Body of pancreas (tissue), 4 donors: ENCODE measurements around the gene PLA2G15. TPM values are rescaled to one million over a fixed set of nuclear protein-coding genes. Genes with fewer than 3 reads are reported as not detected.

Experiments
- ATAC-seq: fragments of 150-250 bp; one replicate; pipeline ENCODE4 v1.9.1; 2016
- DNase-seq, 4 donors: peaks; one replicate each; pipeline ENCODE4 v3.0.0-alpha.2; 2019
- H3K27ac ChIP-seq, 4 donors: fragments of 200-600 bp; sonication (generic); 1 replicate in 3 of 4; 2 replicates in 1 of 4; pipeline versions ENCODE4 v1.5.1 to v1.6.1; 2016 to 2019; ENCODE audit warnings: mild to moderate bottlenecking in 1 of 4, mixed read lengths in 1 of 4, moderate library complexity in 1 of 4
- H3K27me3 ChIP-seq, 2 donors: fragments of 200-600 bp; sonication (generic); one replicate each; pipeline ENCODE4 v1.6.0; 2016; ENCODE audit warnings: mild to moderate bottlenecking in 1 of 2
- H3K36me3 ChIP-seq, 2 donors: fragments of 200-600 bp; sonication (generic); replicated peaks in 1 of 2; 2 replicates each; pipeline ENCODE4 v1.5.1; 2016; ENCODE audit warnings: low read depth in 2 of 2; ENCODE audit not compliant: insufficient read depth in 1 of 2
- H3K4me1 ChIP-seq: fragments of 200-600 bp; sonication (generic); one replicate; pipeline ENCODE4 v1.6.0; 2016
- H3K4me3 ChIP-seq, 2 donors: fragments of 200-600 bp; sonication (generic); 1 replicate in 1 of 2; 2 replicates in 1 of 2; pipeline ENCODE4 v1.5.1; 2016 to 2019
- H3K9me3 ChIP-seq, 3 donors: fragments of 200-600 bp; sonication (generic); 1 replicate in 2 of 3; 2 replicates in 1 of 3; pipeline ENCODE4 v1.5.1; 2016
- POLR2A ChIP-seq, 3 donors: fragments of 450-650 bp; IDR thresholded peaks; one replicate each; pipeline ENCODE4 v1.6.1; 2016; ENCODE audit warnings: antibody characterized with exemption in 3 of 3, mild to moderate bottlenecking in 2 of 3
- WGBS, 2 donors: methylation state at CpG; one replicate each; pipeline ENCODE4 v1.1.5; 2017; 5-methylcytosine and 5-hydroxymethylcytosine counted together
- intact Hi-C: fragments of 100-400 bp; cut with DNase I; formaldehyde crosslinking; loops from one replicate; pipeline ENCODE4 v1.15.1; 2023
- total RNA-seq, 2 donors: library from RNA; depleted of rRNA; stranded (reverse); fragments of >200 nt; gene quantifications; one replicate each; pipeline ENCODE4 v1.1.0, GENCODE V29; 2016
- TF ChIP-seq, protein P1 (sequence below), 7 experiments: fragments of 450-650 bp in 4 of 7; fragments of 200-600 bp in 3 of 7; sonication (generic) in 3 of 7; IDR thresholded peaks; one replicate each; pipeline ENCODE4 v1.5.1; 2016 to 2019; ENCODE audit warnings: antibody characterized with exemption in 7 of 7

Gene PLA2G15
- total RNA-seq, 2 donors from 2014 or later = 8.2 to 9.6 TPM

DNA sequence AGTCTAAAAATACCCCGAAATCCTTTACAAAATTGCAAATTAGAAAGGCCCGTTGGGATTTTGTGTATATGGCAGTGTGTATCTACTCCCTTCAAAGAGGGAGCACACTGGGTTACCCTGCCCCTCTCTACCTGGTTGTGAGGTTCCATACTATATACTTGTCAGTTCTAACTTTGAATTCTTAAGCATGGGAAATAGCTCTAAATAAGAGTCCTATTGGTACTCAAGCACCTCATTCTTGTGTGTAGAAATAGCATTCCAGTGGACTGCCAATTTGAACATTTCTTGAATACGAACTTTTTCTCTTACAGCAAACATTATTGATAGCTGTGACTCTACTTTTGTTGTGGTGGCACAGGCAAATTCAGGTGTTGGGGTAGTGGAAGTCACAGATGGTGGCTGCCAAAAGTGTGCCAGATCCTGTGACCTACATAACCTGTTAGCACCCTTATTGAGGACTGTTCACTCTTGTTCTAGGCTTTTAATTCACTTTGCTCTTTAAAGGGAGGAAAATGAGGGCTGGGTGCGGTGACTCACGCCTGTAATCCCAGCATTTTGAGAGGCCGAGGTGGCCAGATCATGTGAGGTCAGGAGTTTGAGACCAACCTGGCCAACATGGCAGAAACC, 25.3 kb upstream of the PLA2G15 start:
- WGBS, 2 donors = 88 to 90% methylated on average over 6 of the region's 6 CpGs
- DNase-seq (no peak), ATAC-seq (no peak)
- H3K36me3 ChIP-seq = no peaks in the 10 kb centered on the region
- TF ChIP-seq POLR2A (IDR thresholded peaks at IDR 0.05) = no peak
- TF ChIP-seq, protein P1, sequence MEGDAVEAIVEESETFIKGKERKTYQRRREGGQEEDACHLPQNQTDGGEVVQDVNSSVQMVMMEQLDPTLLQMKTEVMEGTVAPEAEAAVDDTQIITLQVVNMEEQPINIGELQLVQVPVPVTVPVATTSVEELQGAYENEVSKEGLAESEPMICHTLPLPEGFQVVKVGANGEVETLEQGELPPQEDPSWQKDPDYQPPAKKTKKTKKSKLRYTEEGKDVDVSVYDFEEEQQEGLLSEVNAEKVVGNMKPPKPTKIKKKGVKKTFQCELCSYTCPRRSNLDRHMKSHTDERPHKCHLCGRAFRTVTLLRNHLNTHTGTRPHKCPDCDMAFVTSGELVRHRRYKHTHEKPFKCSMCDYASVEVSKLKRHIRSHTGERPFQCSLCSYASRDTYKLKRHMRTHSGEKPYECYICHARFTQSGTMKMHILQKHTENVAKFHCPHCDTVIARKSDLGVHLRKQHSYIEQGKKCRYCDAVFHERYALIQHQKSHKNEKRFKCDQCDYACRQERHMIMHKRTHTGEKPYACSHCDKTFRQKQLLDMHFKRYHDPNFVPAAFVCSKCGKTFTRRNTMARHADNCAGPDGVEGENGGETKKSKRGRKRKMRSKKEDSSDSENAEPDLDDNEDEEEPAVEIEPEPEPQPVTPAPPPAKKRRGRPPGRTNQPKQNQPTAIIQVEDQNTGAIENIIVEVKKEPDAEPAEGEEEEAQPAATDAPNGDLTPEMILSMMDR (IDR thresholded peaks at IDR 0.05) = no peak
- no peaks in the 10 kb centered on the region for H3K27me3 ChIP-seq
- intact Hi-C loops = loop anchor here (10.0 kb wide), 1 partner anchor 135 kb away; the partner anchor contains the start of gene NFATC3
- H3K4me3 ChIP-seq = no peak overlapping the region
- no peak overlapping the region for H3K27ac ChIP-seq
- peaks cover 27% of the 10 kb centered on the region for H3K4me1 ChIP-seq
- no peaks in the 10 kb centered on the region for H3K9me3 ChIP-seq

DNA sequence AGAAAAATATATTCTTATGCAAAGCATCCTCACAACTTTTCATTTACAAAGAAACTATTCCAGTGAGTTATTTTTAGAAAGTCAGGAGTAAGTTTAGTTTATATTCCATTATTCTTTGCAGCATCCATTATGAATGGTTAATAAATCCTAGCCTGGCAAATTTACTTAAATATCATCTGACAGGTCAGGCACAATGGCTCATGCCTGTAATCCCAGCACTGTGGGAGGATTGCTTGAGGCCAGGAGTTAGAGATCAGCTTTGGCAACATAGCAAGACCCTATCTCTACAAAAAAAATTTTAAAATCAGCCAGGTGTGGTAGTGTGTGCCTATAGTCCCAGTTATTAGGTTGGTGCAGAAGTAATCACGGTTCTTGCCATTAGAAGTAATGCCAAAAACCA, 22.1 kb upstream of the PLA2G15 start:
- H3K4me3 ChIP-seq = no peak overlapping the region
- H3K27ac ChIP-seq = no peak overlapping the region
- H3K36me3 ChIP-seq = no peaks in the 10 kb centered on the region
- H3K4me1 ChIP-seq = peaks cover 19% of the 10 kb centered on the region
- WGBS, 2 donors = 46 to 57% methylated on average over 1 of the region's 1 CpG
- intact Hi-C loops = loop anchor here (10.0 kb wide), 1 partner anchor 138 kb away; the partner anchor contains the start of gene NFATC3
- no peaks in the 10 kb centered on the region for H3K27me3 ChIP-seq
- no peak for TF ChIP-seq POLR2A (IDR thresholded peaks at IDR 0.05)
- TF ChIP-seq, protein P1 (IDR thresholded peaks at IDR 0.05) = no peak
- no peaks in the 10 kb centered on the region for H3K9me3 ChIP-seq
- ATAC-seq (no peak), DNase-seq (no peak)

DNA sequence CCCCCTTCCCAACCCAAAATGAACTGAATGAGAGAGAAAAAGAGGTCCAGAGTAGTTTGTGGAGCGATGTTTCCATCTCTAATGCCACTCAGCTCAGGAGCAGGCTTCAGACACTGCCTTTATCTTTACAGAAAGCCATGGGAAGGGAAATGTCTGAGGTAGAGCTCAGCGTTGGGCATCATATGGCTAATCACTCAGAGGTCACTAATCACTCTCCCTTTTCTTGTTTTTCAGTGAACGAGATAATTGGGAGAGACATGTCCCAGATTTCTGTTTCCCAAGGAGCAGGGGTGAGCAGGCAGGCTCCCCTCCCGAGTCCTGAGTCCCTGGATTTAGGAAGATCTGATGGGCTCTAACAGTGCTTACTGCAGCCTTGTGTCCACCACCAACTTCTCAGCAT, 19.1 kb upstream of the PLA2G15 start:
- Histone ChIP-seq H3K9me3 (no peaks in the 10 kb centered on the region), H3K4me1 (peaks cover 38% of the 10 kb centered on the region), H3K36me3 (peaks cover 4 to 13% of the 10 kb centered on the region in 2 donors), H3K27ac (peak overlapping the region in 1 of 4 donors; percentile 82), H3K27me3 (no peaks in the 10 kb centered on the region), H3K4me3 (no peak overlapping the region)
- 72 to 82% methylated on average over 4 of the region's 4 CpGs for WGBS, 2 donors
- no peak for ATAC-seq
- TF ChIP-seq POLR2A (IDR thresholded peaks at IDR 0.05) = no peak
- TF ChIP-seq, protein P1 (IDR thresholded peaks at IDR 0.05) = no peak
- intact Hi-C loops = loop anchor here (10.0 kb wide), 1 partner anchor 141 kb away; the partner anchor contains the start of gene NFATC3
- DNase-seq = no peak

DNA sequence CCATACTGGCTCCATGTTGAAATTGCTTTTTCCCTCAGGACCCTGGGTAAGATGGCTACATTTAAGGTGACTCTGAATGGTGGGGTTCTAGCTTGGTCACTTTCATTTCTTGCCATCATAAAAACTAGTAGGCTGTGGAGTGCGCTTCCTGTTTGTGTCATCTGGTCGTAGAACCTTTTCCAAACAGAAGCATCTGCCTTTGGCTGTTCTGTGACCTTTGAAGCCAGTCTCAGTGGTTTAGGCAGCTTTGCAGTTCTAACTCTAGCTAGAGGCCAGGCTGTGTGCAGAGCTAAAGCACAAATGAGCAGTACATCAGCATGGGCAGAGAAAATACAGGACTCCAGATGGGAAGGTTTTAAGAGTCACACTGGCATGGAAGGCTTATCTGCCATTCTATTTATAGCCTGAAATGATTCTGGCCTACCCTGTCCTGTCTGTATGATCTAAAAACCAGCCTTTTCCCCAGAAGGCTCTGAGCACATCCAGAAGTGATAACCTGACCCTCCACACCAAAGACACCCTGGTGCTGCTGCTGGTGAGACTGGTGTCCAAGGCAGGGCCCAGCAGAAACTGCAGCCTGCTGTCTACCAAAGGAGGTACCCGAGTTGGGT, 17.9 kb upstream of the PLA2G15 start:
- no peak for TF ChIP-seq POLR2A (IDR thresholded peaks at IDR 0.05)
- TF ChIP-seq, protein P1 (IDR thresholded peaks at IDR 0.05) = no peak
- Histone ChIP-seq H3K27me3 (no peaks in the 10 kb centered on the region), H3K4me3 (no peak overlapping the region), H3K36me3 (peaks cover 6 to 25% of the 10 kb centered on the region in 2 donors), H3K9me3 (no peaks in the 10 kb centered on the region), H3K27ac (peak overlapping the region in 3 of 4 donors; percentile 43 to 82 (median 72)), H3K4me1 (peaks cover 38% of the 10 kb centered on the region)
- DNase-seq = no peak
- no peak for ATAC-seq
- WGBS, 2 donors = 50 to 55% methylated on average over 3 of the region's 3 CpGs
- intact Hi-C loops = loop anchor here (10.0 kb wide), 1 partner anchor 142 kb away; the partner anchor contains the start of gene NFATC3
